Natural killer cell (primary cell): ENCODE data around the gene COQ8A. TPM values are rescaled to one million over a fixed set of nuclear protein-coding genes. Genes with fewer than 3 reads are reported as not detected.

Experiments
- ATAC-seq, 3 donors: fragments of 150-1000 bp in 2 of 3; fragments of 200-7000 bp in 1 of 3; cut with Tn5 transposase; 1 replicate in 1 of 3; 2 replicates in 2 of 3; pipeline ENCODE4 v1.10.0; 2021; ENCODE audit warnings: mild to moderate bottlenecking in 2 of 3, moderate library complexity in 2 of 3
- DNase-seq, 2 donors: peaks; one replicate each; pipeline versions ENCODE4 v3.0.0 to v3.0.0-alpha.2; 2013 to 2021; ENCODE audit warnings: mixed read lengths in 1 of 2
- H3K27ac ChIP-seq: one replicate; pipeline ENCODE4 v1.5.1; 2013; ENCODE audit warnings: mild to moderate bottlenecking, low read length
- H3K27me3 ChIP-seq: one replicate; pipeline ENCODE4 v1.6.1; 2013; ENCODE audit warnings: low read length; ENCODE audit not compliant: control insufficient read depth, insufficient read depth
- H3K36me3 ChIP-seq: one replicate; pipeline ENCODE4 v1.6.1; 2013; ENCODE audit warnings: low read length; ENCODE audit not compliant: control insufficient read depth, insufficient read depth
- H3K4me1 ChIP-seq: one replicate; pipeline ENCODE4 v1.6.1; 2013; ENCODE audit warnings: low read length; ENCODE audit not compliant: control insufficient read depth, insufficient read depth
- H3K4me3 ChIP-seq: one replicate; pipeline ENCODE4 v1.5.1; 2013; ENCODE audit warnings: low read length
- H3K9me3 ChIP-seq: one replicate; pipeline ENCODE4 v1.6.1; 2013; ENCODE audit warnings: low read length; ENCODE audit not compliant: control insufficient read depth, insufficient read depth
- H3K27ac Mint-ChIP-seq, 2 donors: one replicate each; pipeline ENCODE4 v1.8.0; 2022; ENCODE audit warnings: mild to moderate bottlenecking in 2 of 2, mixed read lengths in 2 of 2, moderate library complexity in 1 of 2
- H3K27me3 Mint-ChIP-seq, 2 donors: one replicate each; pipeline ENCODE4 v1.8.0; 2022; ENCODE audit warnings: low read depth in 2 of 2, mixed read lengths in 2 of 2
- H3K36me3 Mint-ChIP-seq: one replicate; pipeline ENCODE4 v1.8.0; 2022; ENCODE audit warnings: mixed read lengths
- H3K4me1 Mint-ChIP-seq, 2 donors: one replicate each; pipeline ENCODE4 v1.8.0; 2022; ENCODE audit warnings: mixed read lengths in 2 of 2
- H3K4me3 Mint-ChIP-seq: one replicate; pipeline ENCODE4 v1.8.0; 2022; ENCODE audit warnings: mild to moderate bottlenecking, moderate library complexity, mixed read lengths
- H3K9me3 Mint-ChIP-seq, 2 donors: one replicate each; pipeline ENCODE4 v1.8.0; 2022; ENCODE audit warnings: mixed read lengths in 2 of 2
- WGBS: methylation state at CpG from one replicate; pipeline ENCODE4 v1.1.7; 2013; ENCODE audit warnings: missing lambda C conversion rate; ENCODE audit not compliant: insufficient coverage; 5-methylcytosine and 5-hydroxymethylcytosine counted together
- intact Hi-C: fragments of 100-400 bp; cut with micrococcal nuclease; formaldehyde crosslinking; loops from one replicate; pipeline ENCODE4 v1.14.2; 2022
- total RNA-seq, 4 donors: library from RNA; stranded (reverse); fragments of 120-200 nt in 1 of 4; gene quantifications; one replicate each; pipeline versions ENCODE4 v1.2.3 to v1.2.4, GENCODE V29; 2013 to 2022
- TF ChIP-seq, protein P1 (sequence below): fragments of 200-600 bp; IDR thresholded peaks from one replicate; pipeline ENCODE4 v1.8.0; 2022; ENCODE audit warnings: antibody characterized with exemption

The COQ8A gene
- total RNA-seq, 3 donors from 2014 or later (not counting 1 experiment from before 2014, with no cell fraction given) = 42.9 to 59.7 (median 56.2) TPM

DNA sequence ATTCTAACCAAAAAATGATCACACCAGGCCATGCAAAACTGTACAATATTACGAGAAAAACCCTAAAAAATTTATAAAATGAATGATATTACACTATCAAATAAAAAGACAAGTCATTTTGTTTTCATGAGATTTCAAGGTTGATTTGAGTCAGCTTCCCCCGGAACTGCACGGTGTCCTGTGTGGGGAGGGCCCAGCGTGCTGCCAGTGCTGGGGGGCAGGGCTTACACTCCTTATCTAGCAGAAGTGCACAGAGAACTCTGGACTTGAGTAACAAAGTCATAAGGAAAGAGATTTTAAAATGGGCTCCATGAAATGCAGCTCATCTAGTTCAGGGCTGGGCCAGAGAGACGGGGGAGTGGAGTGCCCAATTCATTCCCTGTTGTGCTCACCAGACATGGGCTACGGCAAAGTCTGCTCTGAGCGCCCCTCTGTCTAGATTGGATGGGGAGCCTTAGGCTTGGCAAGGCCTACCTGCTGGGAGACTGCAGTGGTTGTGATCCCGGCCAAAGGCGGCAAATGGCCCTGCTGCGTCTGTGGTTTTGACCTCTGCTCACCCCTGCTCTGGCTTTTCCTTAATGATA, 50.1 kb downstream of the COQ8A start:
- TF ChIP-seq, protein P1, sequence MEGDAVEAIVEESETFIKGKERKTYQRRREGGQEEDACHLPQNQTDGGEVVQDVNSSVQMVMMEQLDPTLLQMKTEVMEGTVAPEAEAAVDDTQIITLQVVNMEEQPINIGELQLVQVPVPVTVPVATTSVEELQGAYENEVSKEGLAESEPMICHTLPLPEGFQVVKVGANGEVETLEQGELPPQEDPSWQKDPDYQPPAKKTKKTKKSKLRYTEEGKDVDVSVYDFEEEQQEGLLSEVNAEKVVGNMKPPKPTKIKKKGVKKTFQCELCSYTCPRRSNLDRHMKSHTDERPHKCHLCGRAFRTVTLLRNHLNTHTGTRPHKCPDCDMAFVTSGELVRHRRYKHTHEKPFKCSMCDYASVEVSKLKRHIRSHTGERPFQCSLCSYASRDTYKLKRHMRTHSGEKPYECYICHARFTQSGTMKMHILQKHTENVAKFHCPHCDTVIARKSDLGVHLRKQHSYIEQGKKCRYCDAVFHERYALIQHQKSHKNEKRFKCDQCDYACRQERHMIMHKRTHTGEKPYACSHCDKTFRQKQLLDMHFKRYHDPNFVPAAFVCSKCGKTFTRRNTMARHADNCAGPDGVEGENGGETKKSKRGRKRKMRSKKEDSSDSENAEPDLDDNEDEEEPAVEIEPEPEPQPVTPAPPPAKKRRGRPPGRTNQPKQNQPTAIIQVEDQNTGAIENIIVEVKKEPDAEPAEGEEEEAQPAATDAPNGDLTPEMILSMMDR = no peak
- Histone ChIP-seq H3K4me1 (peaks cover 15% of the 10 kb centered on the region), H3K36me3 (peaks cover 9% of the 10 kb centered on the region), H3K27ac (no peak overlapping the region), H3K27me3 (no peaks in the 10 kb centered on the region), H3K4me3 (no peak overlapping the region), H3K9me3 (no peaks in the 10 kb centered on the region)
- Mint-ChIP-seq H3K36me3 (no peaks in the 10 kb centered on the region), H3K27ac (peak overlapping the region; percentile 72 to 81), H3K4me3 (no peak overlapping the region), H3K4me1 (peaks cover 14 to 16% of the 10 kb centered on the region in 2 donors), H3K27me3 (peaks cover 0 to 6% of the 10 kb centered on the region in 2 donors), H3K9me3 (no peaks in the 10 kb centered on the region)
- 60% methylated on average over 9 of the region's 10 CpGs for WGBS
- ATAC-seq (peak; percentile 77 to 85 (median 80)), DNase-seq (peak in 1 of 2 donors; percentile 44)
- intact Hi-C loops = no loop called here

DNA sequence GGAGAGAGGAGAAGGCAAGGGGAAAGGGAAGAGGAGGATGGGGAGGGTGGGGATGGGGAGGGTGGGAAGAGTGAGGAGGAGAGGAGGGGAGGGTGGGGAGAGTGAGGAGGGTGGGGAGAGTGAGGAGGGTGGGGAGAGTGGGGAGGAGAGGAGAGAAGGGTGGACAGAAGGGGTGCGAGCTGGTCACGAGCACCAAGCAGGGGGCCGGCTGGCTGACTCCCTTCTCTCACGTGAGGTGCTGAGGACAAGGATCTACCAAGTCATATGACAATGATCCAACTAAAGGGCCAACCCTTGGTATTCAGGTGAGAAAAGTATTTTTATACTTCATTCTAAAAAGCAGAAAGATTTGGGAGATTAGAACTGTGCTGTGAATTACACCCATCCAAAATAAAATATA, 51.8 kb downstream of the COQ8A start:
- Histone ChIP-seq H3K27ac (no peak overlapping the region), H3K27me3 (no peaks in the 10 kb centered on the region), H3K36me3 (peaks cover 2% of the 10 kb centered on the region), H3K9me3 (no peaks in the 10 kb centered on the region), H3K4me1 (peaks cover 15% of the 10 kb centered on the region), H3K4me3 (no peak overlapping the region)
- H3K9me3 Mint-ChIP-seq = no peaks in the 10 kb centered on the region
- TF ChIP-seq, protein P1 = no peak
- peaks cover 0 to 8% of the 10 kb centered on the region in 2 donors for H3K27me3 Mint-ChIP-seq
- no peak overlapping the region for H3K4me3 Mint-ChIP-seq
- intact Hi-C loops = no loop called here
- no peak for DNase-seq
- WGBS = 98% methylated on average over 3 of the region's 4 CpGs
- no peaks in the 10 kb centered on the region for H3K36me3 Mint-ChIP-seq
- peaks cover 14 to 16% of the 10 kb centered on the region in 2 donors for H3K4me1 Mint-ChIP-seq
- no peak for ATAC-seq
- H3K27ac Mint-ChIP-seq = no peak overlapping the region

DNA sequence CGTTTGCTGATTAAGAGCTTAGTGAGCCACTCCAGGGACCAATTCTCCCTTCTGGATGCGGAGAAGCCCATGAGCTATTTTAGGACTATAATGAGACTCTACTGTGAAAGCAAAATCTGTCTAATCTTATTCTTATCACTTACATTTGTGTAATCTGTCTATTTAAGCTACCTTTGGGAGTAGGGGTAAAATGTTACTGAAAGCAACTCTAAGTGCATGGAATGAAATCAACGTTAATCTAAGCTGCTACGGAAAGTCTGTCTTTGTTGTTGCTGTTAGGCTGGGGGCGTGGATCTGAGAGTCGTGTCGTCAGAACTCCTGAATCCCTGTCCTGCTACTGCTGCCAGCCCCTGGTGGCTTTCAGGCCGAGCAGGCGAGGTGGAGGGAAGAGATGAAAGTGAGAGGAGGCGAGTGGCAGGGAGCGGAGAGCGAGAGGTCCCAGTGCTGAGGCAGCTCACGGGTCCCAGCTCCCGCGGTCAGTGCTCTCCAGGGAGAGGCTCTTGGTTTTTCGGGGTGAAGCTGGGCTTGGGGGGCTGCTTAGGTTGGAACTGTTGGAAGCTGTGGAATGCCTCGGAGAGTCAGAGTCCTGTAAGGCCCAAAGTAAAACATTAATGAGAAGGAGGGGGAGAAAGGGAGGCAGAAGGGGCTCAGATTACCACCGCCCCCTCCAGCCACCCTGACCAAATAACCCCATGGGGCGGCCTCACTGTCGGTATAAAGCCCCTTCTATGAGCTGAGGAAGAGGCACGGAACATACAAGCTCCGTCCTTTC, 53.9 kb downstream of the COQ8A start:
- intact Hi-C loops = no loop called here
- 93% methylated on average over 21 of the region's 22 CpGs for WGBS
- no peaks in the 10 kb centered on the region for H3K27me3 ChIP-seq
- Mint-ChIP-seq H3K4me1 (peaks cover 14 to 16% of the 10 kb centered on the region in 2 donors), H3K4me3 (no peak overlapping the region), H3K27ac (no peak overlapping the region), H3K9me3 (no peaks in the 10 kb centered on the region), H3K36me3 (no peaks in the 10 kb centered on the region), H3K27me3 (peaks cover 0 to 13% of the 10 kb centered on the region in 2 donors)
- peaks cover 13% of the 10 kb centered on the region for H3K4me1 ChIP-seq
- H3K4me3 ChIP-seq = no peak overlapping the region
- TF ChIP-seq, protein P1 = no peak
- H3K36me3 ChIP-seq = no peaks in the 10 kb centered on the region
- H3K9me3 ChIP-seq = no peaks in the 10 kb centered on the region
- DNase-seq = no peak
- H3K27ac ChIP-seq = no peak overlapping the region
- no peak for ATAC-seq
